Left kidney (tissue), 2 donors: ENCODE measurements around the gene KATNAL2. TPM values are rescaled to one million over a fixed set of nuclear protein-coding genes. Genes with fewer than 3 reads are reported as not detected.
"Not testable (repeated sequence)": the region's sequence is repeated elsewhere in the genome, so short reads cannot be mapped to it uniquely, and the experiment has no call there.

Source experiments
- DNase-seq: peaks from one replicate; pipeline ENCODE4 v3.0.0-alpha.2; 2013
- polyA plus RNA-seq: library from polyadenylated mRNA; unstranded; fragments of 120-200 nt; gene quantifications from one replicate; pipeline ENCODE4 v1.2.1, GENCODE V29; 2013; ENCODE audit not compliant: insufficient read length

KATNAL2 gene
- polyA plus RNA-seq, 1 donor = 14.1 TPM

GRCh38 chr18:46920653-46921052, 3.3 kb downstream of the KATNAL2 start:
- no peak for DNase-seq

GRCh38 chr18:46939337-46939963, 22.0 kb downstream of the KATNAL2 start:
- DNase-seq = no peak

GRCh38 chr18:46939998-46940571, 22.7 kb downstream of the KATNAL2 start:
- no peak for DNase-seq

- no peak for DNase-seq
Measured at GRCh38 chr18:46942646-46943045, 25.2 kb downstream of the KATNAL2 start.

- peak; percentile 85 for DNase-seq
Measured at GRCh38 chr18:46946656-46947282, 29.4 kb downstream of the KATNAL2 start.

- peak; percentile 12 for DNase-seq
Measured at GRCh38 chr18:46950064-46950656, 32.8 kb downstream of the KATNAL2 start.

- DNase-seq = no peak
Measured at GRCh38 chr18:46953195-46953594, 35.8 kb downstream of the KATNAL2 start.

GRCh38 chr18:46958209-46958608, 40.8 kb downstream of the KATNAL2 start:
- DNase-seq = no peak

GRCh38 chr18:46963656-46964578, 46.5 kb downstream of the KATNAL2 start:
- not testable (repeated sequence) for DNase-seq

GRCh38 chr18:46964579-46965293, 47.3 kb downstream of the KATNAL2 start:
- not testable (repeated sequence) for DNase-seq

GRCh38 chr18:46966266-46966665, 48.9 kb downstream of the KATNAL2 start:
- not testable (repeated sequence) for DNase-seq

- DNase-seq = not testable (repeated sequence)
Measured at GRCh38 chr18:46969551-46969950, 52.1 kb downstream of the KATNAL2 start.

GRCh38 chr18:47019870-47020269, 102.5 kb downstream of the KATNAL2 start:
- DNase-seq = not testable (repeated sequence)

GRCh38 chr18:47020757-47021156, 103.4 kb downstream of the KATNAL2 start:
- DNase-seq = not testable (repeated sequence)

GRCh38 chr18:47022821-47023220, 105.4 kb downstream of the KATNAL2 start:
- DNase-seq = not testable (repeated sequence)

- DNase-seq = not testable (repeated sequence)
Measured at GRCh38 chr18:47023769-47024465, 106.5 kb downstream of the KATNAL2 start.

GRCh38 chr18:47025557-47026174, 108.3 kb downstream of the KATNAL2 start:
- DNase-seq = not testable (repeated sequence)

GRCh38 chr18:47028738-47029137, 111.3 kb downstream of the KATNAL2 start:
- not testable (repeated sequence) for DNase-seq

- DNase-seq = not testable (repeated sequence)
Measured at GRCh38 chr18:47029684-47030353, 112.4 kb downstream of the KATNAL2 start.
